Right renal cortex interstitium (tissue), 3 donors: ENCODE data around the gene RGS7. TPM values are rescaled to one million over a fixed set of nuclear protein-coding genes. Genes with fewer than 3 reads are reported as not detected.

Source experiments
- DNase-seq, 3 donors: peaks; one replicate each; pipeline ENCODE4 v3.0.0-alpha.2; 2013; ENCODE audit warnings: low read depth in 3 of 3, low spot score in 2 of 3
- polyA plus RNA-seq, 3 donors: library from polyadenylated mRNA; unstranded; fragments of 120-200 nt; gene quantifications; one replicate each; pipeline ENCODE4 v1.2.1, GENCODE V29; 2013; ENCODE audit not compliant: insufficient read length in 3 of 3

The RGS7 gene
- polyA plus RNA-seq, 3 donors: 6.3 to 7.7 (median 6.4) TPM

GRCh38 chr1:240869071-240869470 is 487.9 kb downstream of the RGS7 start:
- DNase-seq: no peak

- DNase-seq: no peak
Measured at GRCh38 chr1:240866724-240867123, 490.3 kb downstream of the RGS7 start.

DNA sequence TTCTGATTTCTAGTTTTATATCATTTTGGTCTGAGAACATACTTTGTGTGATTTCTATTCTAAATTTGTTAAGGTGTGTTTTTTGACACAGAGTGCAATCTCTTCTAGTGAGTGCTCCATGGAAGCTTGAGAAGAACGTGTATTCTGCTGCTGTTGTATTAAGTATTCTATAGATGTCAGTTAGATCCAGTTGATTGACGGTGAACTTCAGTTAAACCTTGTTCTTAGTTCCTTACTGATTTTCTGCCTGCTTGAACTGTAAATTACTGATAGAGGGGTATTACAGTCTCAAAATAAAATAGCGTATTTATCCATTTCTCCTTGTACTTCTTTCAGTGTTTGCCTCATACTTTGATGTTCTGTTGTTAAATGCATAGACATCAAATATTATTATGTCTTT is 497.0 kb downstream of the RGS7 start:
- DNase-seq: no peak

- no peak for DNase-seq
Measured at GRCh38 chr1:240854367-240854766, 502.6 kb downstream of the RGS7 start.

GRCh38 chr1:240847325-240847724 is 509.7 kb downstream of the RGS7 start:
- DNase-seq: no peak

GRCh38 chr1:240844486-240844885 is 512.5 kb downstream of the RGS7 start:
- DNase-seq: no peak

DNA sequence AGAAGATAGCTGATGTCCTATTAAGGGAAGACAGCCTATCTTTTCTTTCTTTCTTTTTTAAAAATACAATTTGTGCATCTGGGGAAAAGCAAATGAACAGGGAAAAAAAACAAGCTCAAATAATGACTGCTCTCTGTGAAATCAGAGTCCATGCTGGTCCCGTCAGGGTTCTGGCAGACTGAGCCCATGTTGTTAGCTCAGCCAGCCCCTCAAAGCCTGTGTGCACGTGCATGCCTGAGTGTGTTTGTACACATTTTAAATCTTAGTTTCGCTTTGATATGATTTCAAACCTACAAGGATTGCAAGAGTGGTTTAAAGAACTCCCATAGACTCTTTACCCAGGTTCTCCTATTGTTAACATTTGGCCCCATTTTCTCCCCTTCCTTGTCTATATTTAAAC is 513.2 kb downstream of the RGS7 start:
- no peak for DNase-seq

- no peak for DNase-seq
Measured at GRCh38 chr1:240836271-240836670, 520.7 kb downstream of the RGS7 start.

DNA sequence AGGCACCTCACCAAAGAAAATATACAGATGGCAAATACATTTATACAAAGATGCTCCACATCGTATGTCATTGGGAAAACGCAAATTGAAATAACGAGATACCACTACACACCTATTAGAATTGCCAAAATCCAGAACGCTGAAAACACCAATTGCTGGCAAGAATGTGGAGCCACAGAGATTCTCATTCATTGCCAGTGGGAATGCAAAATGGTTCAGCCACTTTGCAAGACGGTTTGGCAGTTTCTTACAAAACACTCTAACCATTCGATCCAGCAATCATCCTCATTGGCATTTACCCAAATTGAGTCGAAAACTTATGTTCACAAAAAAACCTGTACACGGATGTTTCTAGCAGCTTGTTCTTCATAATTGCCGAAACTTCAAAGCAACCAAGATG is 521.7 kb downstream of the RGS7 start:
- no peak for DNase-seq

DNA sequence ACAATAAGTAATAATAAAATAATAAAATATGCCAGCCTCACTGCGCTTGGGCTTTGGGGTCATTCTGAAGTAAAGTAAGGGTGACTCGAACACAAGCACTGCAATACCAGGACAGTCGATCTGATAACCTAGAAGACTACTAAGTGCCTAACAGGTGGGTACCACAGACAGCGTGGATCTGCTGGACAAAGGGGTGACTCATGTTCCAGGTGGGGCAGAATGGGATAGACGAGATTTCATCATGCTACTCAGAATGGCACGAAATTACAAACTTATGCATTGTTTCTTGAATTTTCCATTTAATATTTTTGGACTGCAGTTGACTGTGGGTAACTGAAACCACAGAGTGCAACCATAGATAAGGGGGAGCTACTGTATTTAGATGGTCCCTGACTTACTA is 523.9 kb downstream of the RGS7 start:
- DNase-seq: no peak

GRCh38 chr1:240831922-240832321 is 525.1 kb downstream of the RGS7 start:
- no peak for DNase-seq

- DNase-seq: peak in 2 of 3 donors; percentile 6 to 14
Measured at GRCh38 chr1:240831191-240831631, 525.8 kb downstream of the RGS7 start.

GRCh38 chr1:240829487-240829886 is 527.5 kb downstream of the RGS7 start:
- no peak for DNase-seq

DNA sequence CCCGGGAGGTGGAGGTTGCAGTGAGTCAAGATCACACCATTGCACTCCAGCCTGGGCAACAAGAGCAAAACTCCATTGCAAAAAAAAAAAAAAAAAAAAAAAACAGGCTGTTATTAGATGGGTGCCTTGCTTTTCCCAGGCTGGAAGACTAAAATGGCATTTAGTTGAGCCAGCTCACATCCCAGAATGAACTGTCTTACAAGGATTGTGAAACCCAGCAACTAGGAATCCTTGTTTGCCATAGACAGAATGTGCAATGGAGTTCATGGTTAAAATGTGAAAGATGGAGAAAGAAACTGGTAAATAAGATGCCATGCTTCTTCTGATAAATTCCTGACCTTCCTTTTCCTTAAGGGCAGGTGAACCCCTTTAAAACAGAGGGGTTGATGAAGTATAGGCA is 529.2 kb downstream of the RGS7 start:
- DNase-seq: no peak

GRCh38 chr1:240824238-240824637 is 532.8 kb downstream of the RGS7 start:
- no peak for DNase-seq

DNA sequence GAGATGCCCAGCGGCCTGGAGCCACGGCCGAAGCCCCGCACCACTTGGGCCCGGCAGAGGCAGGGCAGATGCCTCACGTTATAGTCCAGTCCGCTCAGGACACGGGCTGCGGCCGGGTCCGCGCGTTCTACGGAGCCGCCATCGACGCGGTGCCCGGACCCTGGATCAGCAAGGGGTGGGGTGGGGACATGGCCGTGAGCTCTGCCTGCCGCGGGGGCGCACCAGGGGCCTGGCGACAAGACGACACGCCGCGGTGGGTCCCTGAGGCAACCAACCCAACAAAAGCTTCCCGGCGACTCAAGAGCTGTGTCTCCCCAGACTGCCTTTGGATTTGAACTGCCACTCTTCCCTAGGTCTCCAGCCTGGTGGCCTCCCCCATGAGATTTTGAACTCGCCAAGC is 533.6 kb downstream of the RGS7 start:
- no peak for DNase-seq

DNA sequence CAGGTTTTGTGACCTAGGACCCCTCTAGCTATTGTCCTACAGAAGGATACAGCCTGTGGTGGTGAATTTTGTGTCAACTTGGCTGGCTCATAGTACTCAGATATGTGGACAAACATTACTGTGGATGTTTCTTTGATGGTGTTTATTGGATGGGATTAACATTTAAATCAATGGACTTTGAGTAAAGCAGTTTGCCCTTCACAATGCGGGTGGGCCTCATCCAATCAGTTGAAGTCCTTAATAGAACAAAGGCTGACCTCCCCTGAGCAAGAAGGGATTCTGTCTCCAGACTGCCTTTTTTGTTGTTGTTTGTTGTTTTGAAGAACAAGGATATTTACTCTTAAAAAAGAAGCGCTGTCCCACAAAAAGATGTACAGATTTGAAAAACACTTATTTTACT is 535.1 kb downstream of the RGS7 start:
- no peak for DNase-seq

DNA sequence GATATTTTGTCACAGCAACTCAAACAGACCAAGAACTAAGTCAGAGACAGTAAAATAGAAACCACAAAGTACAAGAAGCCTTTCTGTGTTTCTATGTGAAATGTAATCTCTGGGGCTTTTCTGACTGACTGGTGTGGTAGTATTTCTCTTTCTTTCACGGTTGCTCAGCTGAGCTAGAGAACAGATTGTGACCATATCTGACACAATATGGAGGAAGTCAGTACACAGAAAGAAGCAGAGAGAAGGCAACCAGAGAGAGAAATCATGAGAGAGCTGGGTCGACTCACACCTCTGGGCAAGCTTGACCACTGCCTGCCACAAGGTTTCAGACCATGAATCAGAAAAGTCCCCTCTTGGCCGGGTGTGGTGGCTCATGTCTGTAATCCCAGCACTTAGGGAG is 536.2 kb downstream of the RGS7 start:
- no peak for DNase-seq

DNA sequence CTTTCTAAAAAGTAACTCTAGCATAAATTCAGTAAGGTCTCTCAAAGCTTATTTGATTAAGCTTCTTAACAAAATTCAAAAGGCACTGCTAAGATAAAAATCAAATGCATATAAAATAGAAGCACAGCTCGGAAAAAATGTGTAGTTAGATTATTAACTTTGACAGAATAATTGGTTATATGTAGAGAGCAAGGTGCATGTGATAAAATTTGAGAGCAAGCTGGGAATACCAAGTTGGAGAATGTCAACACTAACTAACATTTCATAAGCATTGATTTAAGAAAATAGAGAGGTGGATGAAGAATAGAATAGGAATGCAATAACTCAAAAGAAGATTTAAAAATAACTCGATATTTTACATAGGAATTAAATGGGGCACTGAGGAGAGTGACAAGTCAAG is 540.5 kb downstream of the RGS7 start:
- no peak for DNase-seq

GRCh38 chr1:240813720-240814119 is 543.3 kb downstream of the RGS7 start:
- no peak for DNase-seq

- no peak for DNase-seq
Measured at GRCh38 chr1:240811256-240811655, 545.7 kb downstream of the RGS7 start.

GRCh38 chr1:240808381-240808780 is 548.6 kb downstream of the RGS7 start:
- DNase-seq: no peak

GRCh38 chr1:240806200-240806745 is 550.7 kb downstream of the RGS7 start:
- DNase-seq: no peak
